GM12864 (cell line): ENCODE measurements around the gene LYPD5.
A peak's percentile ranks its signal among the peaks of the same experiment; 100 is the strongest.
"Not testable (repeated sequence)": the region's sequence is repeated elsewhere in the genome, so short reads cannot be mapped to it uniquely, and the experiment has no call there.

ENCODE experiments used
- DNase-seq: peaks from one replicate; pipeline ENCODE4 v3.0.0-alpha.2; 2011; ENCODE audit warnings: low read depth
- H3K4me3 ChIP-seq: 2 replicates; pipeline ENCODE4 v1.5.1; 2011; ENCODE audit warnings: mild to moderate bottlenecking, low read depth, low read length, control low read depth
- CTCF ChIP-seq: IDR thresholded peaks from 2 replicates; pipeline ENCODE4 v1.5.1; 2011; ENCODE audit warnings: low read depth, mild to moderate bottlenecking, moderate library complexity, low read length, control low read depth, inconsistent platforms; ENCODE audit errors: missing control alignments

The LYPD5 gene

GRCh38 chr19:43826787-43827754 lies 24.8 kb upstream of the LYPD5 start, which contains the start of gene ZNF283:
Gene ZNF283, plus strand, starts transcription at chr19:43827321. Its CDS starts 6,184 bp downstream, at chr19:43833505.
- TF ChIP-seq CTCF = no peak
- H3K4me3 ChIP-seq = peak within 1 kb of the TSS; percentile 83
- DNase-seq = peak; percentile 61

GRCh38 chr19:43824572-43824971 lies 22.3 kb upstream of the LYPD5 start:
- DNase-seq, H3K4me3 ChIP-seq: not testable (repeated sequence)

GRCh38 chr19:43823856-43824255 lies 21.6 kb upstream of the LYPD5 start:
- H3K4me3 ChIP-seq = not testable (repeated sequence)

GRCh38 chr19:43820884-43821215 lies 18.6 kb upstream of the LYPD5 start:
- DNase-seq = no peak
- no peak overlapping the region for H3K4me3 ChIP-seq
- no peak for TF ChIP-seq CTCF

More at GRCh38 chr19:43823856-43824255, 21.6 kb upstream of the LYPD5 start:
- not testable (repeated sequence) for DNase-seq

- DNase-seq = no peak
- no peak overlapping the region for H3K4me3 ChIP-seq
- no peak for TF ChIP-seq CTCF
Observed at GRCh38 chr19:43820098-43820883, 18.0 kb upstream of the LYPD5 start.

GRCh38 chr19:43818500-43818899 lies 16.3 kb upstream of the LYPD5 start:
- no peak for DNase-seq
- TF ChIP-seq CTCF = no peak
- no peak overlapping the region for H3K4me3 ChIP-seq

- H3K4me3 ChIP-seq, DNase-seq: not testable (repeated sequence)
Observed at GRCh38 chr19:43817454-43817853, 15.2 kb upstream of the LYPD5 start.

- no peak for DNase-seq
- no peak overlapping the region for H3K4me3 ChIP-seq
- no peak for TF ChIP-seq CTCF
Observed at GRCh38 chr19:43814663-43815352, 12.6 kb upstream of the LYPD5 start.
